NB4 (cell line): ENCODE measurements around the gene SLC30A4.

Source experiments
- DNase-seq: peaks from one replicate; pipeline ENCODE4 v3.0.0; 2010; ENCODE audit warnings: low read depth
- H3K4me3 ChIP-seq: one replicate; pipeline ENCODE4 v1.5.1; 2011; ENCODE audit warnings: mild to moderate bottlenecking, low read depth, low read length, moderate library complexity
- CTCF ChIP-seq: IDR thresholded peaks from one replicate; pipeline ENCODE4 v1.5.1; 2012; ENCODE audit warnings: low read depth, low read length
- MAX ChIP-seq: IDR thresholded peaks from 2 replicates; pipeline ENCODE4 v1.6.1; 2011; ENCODE audit warnings: low read depth, low read length
- MYC ChIP-seq: IDR thresholded peaks from 2 replicates; pipeline ENCODE4 v1.6.1; 2011; ENCODE audit warnings: low read depth, low read length
- POLR2A ChIP-seq: IDR thresholded peaks from 2 replicates; pipeline ENCODE4 v1.6.1; 2011; ENCODE audit warnings: mild to moderate bottlenecking; ENCODE audit not compliant: insufficient read length; ENCODE audit errors: extremely low read depth

Gene SLC30A4

GRCh38 chr15:45481135-45481534, 41.4 kb downstream of the SLC30A4 start:
- no peak for DNase-seq
- no peak for TF ChIP-seq MYC
- no peak for TF ChIP-seq CTCF
- TF ChIP-seq MAX = no peak
- no peak for TF ChIP-seq POLR2A
- H3K4me3 ChIP-seq = no peak overlapping the region

GRCh38 chr15:45476410-45476809, 46.1 kb downstream of the SLC30A4 start:
- H3K4me3 ChIP-seq = no peak overlapping the region
- TF ChIP-seq POLR2A = no peak
- TF ChIP-seq MYC = no peak
- TF ChIP-seq MAX = no peak
- no peak for TF ChIP-seq CTCF
- DNase-seq = no peak

GRCh38 chr15:45474799-45475198, 47.8 kb downstream of the SLC30A4 start:
- DNase-seq = no peak
- H3K4me3 ChIP-seq = no peak overlapping the region
- TF ChIP-seq POLR2A = no peak
- TF ChIP-seq MAX = no peak

- DNase-seq = no peak
- TF ChIP-seq POLR2A = no peak
- no peak for TF ChIP-seq CTCF
- no peak for TF ChIP-seq MYC
- TF ChIP-seq MAX = no peak
- no peak overlapping the region for H3K4me3 ChIP-seq
These were observed 49.5 kb downstream of the SLC30A4 start for GRCh38 chr15:45473068-45473467.

GRCh38 chr15:45471151-45471550, 51.4 kb downstream of the SLC30A4 start:
- no peak overlapping the region for H3K4me3 ChIP-seq
- DNase-seq = no peak
- TF ChIP-seq MAX (no peak), CTCF (no peak), POLR2A (no peak), MYC (no peak)

- TF ChIP-seq POLR2A (no peak), MYC (no peak), MAX (no peak), CTCF (no peak)
- H3K4me3 ChIP-seq = no peak overlapping the region
- DNase-seq = no peak
These were observed 53.1 kb downstream of the SLC30A4 start for GRCh38 chr15:45469441-45469840.
